ENCODE measurements around the gene CECR2.
A peak's percentile ranks its signal among the peaks of the same experiment; 100 is the strongest.

Gene CECR2

GRCh38 chr22:17358415-17358814, 10.8 kb upstream of the CECR2 start:
- DNase-seq, result no peak
- in situ Hi-C loops (cut with HindIII; ENCODE audit: low pct_ligation_motif_present, low pct_unique_long_range_greater_than_20kb, low sequenced_read_pairs), result no loop called here

DNA sequence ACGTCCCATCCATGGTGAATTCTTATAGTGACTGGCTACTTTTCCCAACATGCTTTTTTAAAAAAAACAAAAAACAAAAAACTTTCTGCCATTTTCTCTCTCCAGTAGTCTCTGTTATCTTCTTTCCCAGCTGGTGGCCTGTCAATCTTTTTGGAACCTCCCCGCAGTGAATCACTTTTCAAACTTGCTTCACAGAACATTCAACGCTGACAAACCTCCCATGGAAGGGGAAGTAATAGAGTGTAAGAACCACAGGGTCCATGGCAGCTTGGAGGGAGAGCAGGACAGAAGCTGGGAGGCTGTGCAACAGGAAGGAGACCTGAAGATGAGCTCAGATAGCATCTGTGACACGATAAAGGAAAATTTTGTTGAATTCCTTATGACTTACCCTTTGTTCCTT, 9.8 kb upstream of the CECR2 start:
- no peak for DNase-seq
- in situ Hi-C loops (cut with HindIII; ENCODE audit: low pct_ligation_motif_present, low pct_unique_long_range_greater_than_20kb, low sequenced_read_pairs), result no loop called here

DNA sequence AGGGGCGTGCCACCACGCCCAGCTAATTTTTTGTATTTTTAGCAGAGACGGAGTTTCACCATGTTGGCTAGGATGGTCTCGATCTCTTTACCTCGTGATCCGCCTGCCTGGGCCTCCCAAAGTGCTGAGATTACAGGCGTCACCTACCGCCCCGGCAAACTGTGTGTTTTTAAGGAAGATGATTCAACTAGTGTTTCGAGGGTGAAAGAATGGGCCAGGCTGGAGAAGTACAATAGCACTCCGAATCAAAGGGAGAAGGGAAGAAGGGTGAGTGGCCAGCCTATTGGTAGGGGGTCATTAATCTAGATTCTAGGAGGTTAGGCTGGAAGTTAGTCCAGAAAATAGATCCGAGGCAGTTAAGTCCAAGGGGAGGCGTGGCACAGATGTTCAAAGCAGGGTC, 2.9 kb upstream of the CECR2 start:
- in situ Hi-C loops (cut with HindIII; ENCODE audit: low pct_ligation_motif_present, low pct_unique_long_range_greater_than_20kb, low sequenced_read_pairs), result no loop called here
- DNase-seq, result no peak

- DNase-seq, result peak; percentile 10
- in situ Hi-C loops (cut with HindIII; ENCODE audit: low pct_ligation_motif_present, low pct_unique_long_range_greater_than_20kb, low sequenced_read_pairs), result no loop called here
Observed at GRCh38 chr22:17366830-17367229, 2.4 kb upstream of the CECR2 start.

DNA sequence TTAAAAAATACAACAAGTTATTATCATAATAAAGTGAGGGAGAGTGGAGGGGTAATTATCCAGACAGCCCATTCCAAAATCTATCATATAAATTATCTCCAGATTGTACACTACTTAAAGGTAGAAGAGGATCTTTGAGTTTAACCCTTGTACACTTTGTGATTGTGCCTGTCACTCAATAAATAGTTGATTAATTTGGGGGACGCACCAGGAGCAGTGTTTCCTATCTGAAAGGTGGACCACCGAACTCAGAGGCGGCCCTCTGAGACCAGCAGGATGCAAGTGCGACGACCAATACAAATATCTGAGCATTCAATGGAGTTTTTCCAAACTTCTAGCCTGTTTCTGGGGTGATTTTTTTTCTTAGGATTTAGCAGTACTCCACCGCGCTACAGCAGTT, 1.1 kb upstream of the CECR2 start:
- no peak for DNase-seq
- in situ Hi-C loops (cut with HindIII; ENCODE audit: low pct_ligation_motif_present, low pct_unique_long_range_greater_than_20kb, low sequenced_read_pairs), result no loop called here

DNA sequence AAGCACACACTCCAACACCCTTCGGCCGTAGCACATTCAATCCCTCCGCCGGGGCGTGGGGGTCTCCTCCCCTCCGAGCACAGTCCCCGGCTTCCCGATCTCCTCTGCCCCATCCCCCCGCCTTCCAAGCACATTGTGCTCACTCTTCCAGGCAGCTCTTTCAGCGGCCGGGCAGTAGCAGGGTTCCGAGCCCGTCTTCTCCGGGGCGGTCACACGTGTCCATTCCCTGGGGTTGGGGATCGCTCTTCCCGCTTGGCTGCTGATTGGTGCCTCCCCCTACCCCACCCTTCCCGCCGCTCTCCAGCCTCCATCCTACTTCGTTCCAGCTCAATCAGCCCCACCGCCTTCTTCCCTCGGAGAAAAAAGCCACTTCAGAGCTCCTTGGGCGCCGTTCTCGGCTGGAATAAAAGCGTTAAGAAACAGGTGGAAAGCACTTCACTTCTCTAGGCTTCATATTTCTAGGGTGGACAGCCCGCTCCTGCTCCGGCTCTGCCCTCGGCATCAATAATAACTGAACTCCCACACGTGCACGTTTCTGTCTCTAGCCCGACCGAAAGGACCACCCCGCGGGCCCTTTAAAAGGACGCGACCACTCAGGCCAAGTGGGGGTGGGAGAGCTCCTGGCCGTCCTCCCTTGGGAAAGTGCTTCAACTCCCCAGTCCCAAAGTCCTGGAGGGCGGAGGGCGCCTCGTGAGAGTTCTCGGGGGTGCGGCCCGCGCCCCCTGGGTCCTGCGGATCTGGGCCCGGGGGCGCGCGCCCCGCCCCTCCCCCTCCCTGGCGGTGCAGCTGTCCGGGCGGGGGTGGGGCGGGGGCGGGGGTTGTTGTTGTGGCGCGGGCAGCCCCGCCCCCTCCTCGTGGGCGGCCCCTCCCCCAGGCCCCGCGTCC, 464 bp upstream of the CECR2 start:
- DNase-seq, result no peak
- in situ Hi-C loops (cut with HindIII; ENCODE audit: low pct_ligation_motif_present, low pct_unique_long_range_greater_than_20kb, low sequenced_read_pairs), result no loop called here

- in situ Hi-C loops (cut with HindIII; ENCODE audit: low pct_ligation_motif_present, low pct_unique_long_range_greater_than_20kb, low sequenced_read_pairs), result no loop called here
- no peak for DNase-seq
Observed at GRCh38 chr22:17370026-17370765, 936 bp downstream of the CECR2 start.

DNA sequence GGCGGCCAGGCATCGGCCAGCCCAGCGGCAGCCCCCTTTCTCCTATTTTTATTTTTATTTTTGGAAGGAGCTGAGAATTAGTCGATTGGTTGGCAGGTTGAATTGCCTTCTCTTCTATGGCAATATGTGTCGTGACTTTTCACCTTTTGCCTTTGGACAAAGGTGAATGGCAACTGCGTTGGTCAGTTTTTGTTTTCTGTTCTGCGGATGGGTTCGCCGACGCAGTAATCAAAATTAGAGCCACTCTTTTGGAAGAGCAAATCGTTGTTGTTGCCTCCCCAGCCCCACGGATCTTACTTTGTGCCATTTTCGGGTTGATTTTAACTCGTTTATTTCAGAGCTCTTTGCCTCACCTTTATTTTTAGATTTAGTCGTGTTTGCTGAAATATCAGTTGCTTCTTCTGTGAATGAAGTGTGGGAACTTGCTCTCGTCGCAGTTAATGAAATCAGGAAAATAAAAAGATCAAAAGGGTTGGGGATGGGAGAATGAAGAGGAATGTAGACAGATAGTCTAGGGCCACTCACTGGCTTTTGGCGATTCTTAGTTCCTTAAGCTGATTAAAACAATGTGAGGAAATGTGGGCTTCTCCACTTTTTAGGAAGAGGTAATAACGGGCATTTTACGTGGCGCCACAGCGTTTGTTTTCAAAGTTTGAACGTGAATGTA, 1.6 kb downstream of the CECR2 start:
- in situ Hi-C loops (cut with HindIII; ENCODE audit: low pct_ligation_motif_present, low pct_unique_long_range_greater_than_20kb, low sequenced_read_pairs), result no loop called here
- no peak for DNase-seq

DNA sequence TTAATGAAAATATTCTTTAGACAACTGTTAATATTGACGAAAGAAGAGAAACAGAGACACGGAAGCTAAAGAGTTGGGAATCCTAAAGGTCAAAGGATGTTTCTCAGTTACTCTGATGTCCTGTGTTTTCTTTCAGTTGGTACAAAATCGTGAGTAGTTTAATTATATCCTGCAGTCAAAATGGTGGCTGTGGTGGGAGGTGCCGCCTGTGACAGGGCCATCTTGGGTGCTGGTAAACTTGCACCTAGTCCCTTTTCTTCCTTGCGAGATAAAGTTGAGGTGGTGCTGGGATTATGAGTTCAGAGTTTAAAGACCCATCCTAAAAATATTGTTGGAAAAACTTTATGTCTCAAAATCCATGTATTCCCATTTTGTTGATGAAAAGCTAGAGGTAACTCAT, 2.2 kb downstream of the CECR2 start:
- DNase-seq, result no peak
- in situ Hi-C loops (cut with HindIII; ENCODE audit: low pct_ligation_motif_present, low pct_unique_long_range_greater_than_20kb, low sequenced_read_pairs), result no loop called here

DNA sequence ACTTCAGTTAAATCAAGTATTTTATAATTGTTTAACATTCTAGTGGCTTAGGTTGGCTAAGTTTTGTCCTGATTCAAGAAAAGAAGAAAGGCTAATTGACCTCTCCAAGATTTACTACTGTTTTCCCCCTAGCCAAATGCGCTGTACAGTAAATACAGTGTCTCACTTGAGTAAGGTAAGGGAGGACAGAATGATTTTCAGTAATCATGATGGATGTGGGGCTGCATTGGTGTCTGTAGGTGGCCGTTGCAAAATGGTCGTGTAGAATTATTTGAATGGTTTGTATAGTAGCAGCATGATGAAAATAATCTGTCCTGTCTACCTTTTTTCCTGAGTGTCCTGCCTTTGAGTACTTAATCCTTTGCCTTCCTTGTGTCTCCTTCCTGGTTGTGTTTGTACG, 4.6 kb downstream of the CECR2 start:
- no peak for DNase-seq
- in situ Hi-C loops (cut with HindIII; ENCODE audit: low pct_ligation_motif_present, low pct_unique_long_range_greater_than_20kb, low sequenced_read_pairs), result no loop called here

GRCh38 chr22:17375914-17376614, 6.8 kb downstream of the CECR2 start:
- no peak for DNase-seq
- in situ Hi-C loops (cut with HindIII; ENCODE audit: low pct_ligation_motif_present, low pct_unique_long_range_greater_than_20kb, low sequenced_read_pairs), result no loop called here

DNA sequence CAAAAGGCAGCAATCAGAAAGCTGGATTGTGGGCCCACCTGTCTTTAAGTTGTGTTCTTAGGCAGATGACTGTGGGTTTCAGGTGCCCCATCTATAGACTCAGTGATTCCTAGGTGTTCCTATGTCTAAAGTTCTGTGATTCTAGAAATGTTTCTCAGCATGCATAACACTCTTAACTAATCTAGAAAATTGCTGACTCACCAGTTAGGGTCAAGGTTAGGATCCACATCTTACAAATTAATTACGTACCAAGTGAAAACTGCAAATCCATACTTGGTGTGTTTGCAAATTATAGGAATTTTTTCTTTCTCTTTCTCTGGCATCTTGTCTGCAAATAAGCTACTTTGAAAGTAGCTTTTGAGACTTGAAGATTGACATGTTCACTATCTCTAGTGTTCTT, 7.7 kb downstream of the CECR2 start:
- in situ Hi-C loops (cut with HindIII; ENCODE audit: low pct_ligation_motif_present, low pct_unique_long_range_greater_than_20kb, low sequenced_read_pairs), result no loop called here
- no peak for DNase-seq

GRCh38 chr22:17379944-17380343, 10.7 kb downstream of the CECR2 start:
- DNase-seq, result no peak
- in situ Hi-C loops (cut with HindIII; ENCODE audit: low pct_ligation_motif_present, low pct_unique_long_range_greater_than_20kb, low sequenced_read_pairs), result no loop called here

DNA sequence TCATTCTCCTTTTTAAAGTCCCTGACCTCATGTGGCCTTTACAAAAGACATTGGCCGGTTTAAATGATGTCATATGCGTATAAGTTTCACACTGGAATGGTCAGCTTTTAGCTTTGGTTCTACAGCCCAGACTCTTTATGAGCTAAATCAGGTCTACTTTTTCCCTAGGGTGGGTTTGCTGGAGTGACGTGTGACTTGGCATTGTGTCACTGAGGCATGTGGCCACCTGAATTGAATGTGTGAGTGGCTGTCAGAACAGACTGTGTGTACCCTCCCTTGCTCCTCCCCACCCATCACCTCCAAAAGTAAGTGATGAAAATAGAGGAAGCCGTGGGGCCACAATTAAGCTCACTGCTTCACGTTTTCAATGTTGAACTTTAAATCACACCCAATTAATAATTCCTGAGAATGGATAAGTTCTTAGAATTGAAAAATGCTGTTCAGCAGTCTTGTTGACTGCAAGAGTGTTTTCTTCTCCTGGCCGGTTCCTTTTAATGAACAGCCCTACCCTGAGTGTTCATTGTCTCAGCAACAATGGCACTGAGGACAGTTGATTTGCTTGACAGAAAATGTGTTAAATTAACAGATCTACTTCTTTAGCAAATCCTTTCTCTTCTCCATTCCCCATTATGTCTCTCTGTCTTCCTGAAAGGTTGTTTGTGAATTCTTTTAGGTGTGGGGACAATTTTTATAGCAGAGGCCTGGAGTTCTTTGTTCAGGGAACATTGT, 11.3 kb downstream of the CECR2 start:
- in situ Hi-C loops (cut with HindIII; ENCODE audit: low pct_ligation_motif_present, low pct_unique_long_range_greater_than_20kb, low sequenced_read_pairs), result no loop called here
- no peak for DNase-seq

GRCh38 chr22:17381192-17381913, 12.1 kb downstream of the CECR2 start:
- in situ Hi-C loops (cut with HindIII; ENCODE audit: low pct_ligation_motif_present, low pct_unique_long_range_greater_than_20kb, low sequenced_read_pairs), result no loop called here
- no peak for DNase-seq

GRCh38 chr22:17384612-17385330, 15.5 kb downstream of the CECR2 start:
- in situ Hi-C loops (cut with HindIII; ENCODE audit: low pct_ligation_motif_present, low pct_unique_long_range_greater_than_20kb, low sequenced_read_pairs), result no loop called here
- no peak for DNase-seq

DNA sequence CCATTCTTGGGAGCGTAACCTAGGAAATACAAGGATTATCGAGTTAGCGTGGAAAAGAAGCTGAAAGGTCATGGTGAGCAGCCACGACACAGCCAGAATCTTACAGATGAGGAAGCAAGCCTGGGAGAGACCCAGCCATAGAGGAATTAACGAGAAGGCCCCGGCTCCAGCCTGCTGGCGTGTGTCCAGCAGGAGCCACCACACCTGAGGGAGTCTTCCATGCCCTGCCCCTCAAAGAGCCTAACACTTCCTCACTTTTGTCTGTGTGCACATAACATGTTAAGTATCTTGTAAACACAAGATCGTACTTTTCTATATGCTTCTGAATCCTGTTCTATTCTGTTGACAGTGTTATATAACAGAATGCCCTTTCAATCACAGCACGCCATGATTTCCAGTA, 18.1 kb downstream of the CECR2 start:
- in situ Hi-C loops (cut with HindIII; ENCODE audit: low pct_ligation_motif_present, low pct_unique_long_range_greater_than_20kb, low sequenced_read_pairs), result no loop called here
- no peak for DNase-seq
